Left kidney (tissue), 2 donors: Measurements from ENCODE around the gene LLGL2. TPM values are rescaled to one million over a fixed set of nuclear protein-coding genes. Genes with fewer than 3 reads are reported as not detected.
"Not testable (repeated sequence)": the region's sequence is repeated elsewhere in the genome, so short reads cannot be mapped to it uniquely, and the experiment has no call there.

ENCODE experiments used
- DNase-seq: peaks from one replicate; pipeline ENCODE4 v3.0.0-alpha.2; 2013
- polyA plus RNA-seq: library from polyadenylated mRNA; unstranded; fragments of 120-200 nt; gene quantifications from one replicate; pipeline ENCODE4 v1.2.1, GENCODE V29; 2013; ENCODE audit not compliant: insufficient read length

Gene LLGL2
- polyA plus RNA-seq, 1 donor: 67.5 TPM

DNA sequence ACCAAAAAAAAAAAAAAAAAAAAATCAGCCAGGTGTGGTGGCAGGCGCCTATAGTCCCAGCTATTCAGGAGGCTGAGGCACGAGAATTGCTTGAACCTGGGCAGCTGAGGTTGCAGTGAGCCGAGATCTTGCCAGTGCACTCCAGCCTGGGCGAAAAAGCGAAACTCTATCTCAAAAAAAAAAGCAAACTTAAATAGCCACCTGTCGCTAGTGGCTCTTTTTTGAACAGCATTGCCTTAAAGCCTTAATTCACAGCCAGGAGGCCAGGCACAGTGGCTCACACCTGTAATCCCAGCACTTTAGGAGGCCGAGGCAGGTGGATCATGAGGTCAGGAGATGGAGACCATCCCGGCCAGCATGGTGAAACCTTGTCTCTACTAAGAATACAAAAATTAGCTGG lies 5.1 kb upstream of the LLGL2 start:
- not testable (repeated sequence) for DNase-seq

DNA sequence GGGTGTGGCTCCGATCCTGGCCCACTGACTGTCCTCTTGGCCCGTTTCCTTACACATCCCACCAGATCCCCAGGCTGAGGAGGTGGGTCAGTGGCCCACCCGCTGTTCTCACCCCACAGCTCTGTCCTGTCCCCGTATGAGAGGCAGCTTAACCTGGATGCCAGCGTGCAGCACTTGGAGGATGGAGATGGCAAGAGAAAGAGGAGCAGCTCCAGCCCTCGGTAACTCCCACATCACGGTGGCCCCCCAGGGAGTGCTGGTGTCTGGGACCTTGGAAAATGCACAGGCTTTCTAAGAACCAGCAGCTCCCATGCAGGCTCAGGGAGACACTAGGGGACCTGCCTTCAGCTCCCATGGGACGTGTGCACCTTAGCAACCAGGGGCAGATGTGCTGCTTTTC lies 4.2 kb upstream of the LLGL2 start:
- no peak for DNase-seq

DNA sequence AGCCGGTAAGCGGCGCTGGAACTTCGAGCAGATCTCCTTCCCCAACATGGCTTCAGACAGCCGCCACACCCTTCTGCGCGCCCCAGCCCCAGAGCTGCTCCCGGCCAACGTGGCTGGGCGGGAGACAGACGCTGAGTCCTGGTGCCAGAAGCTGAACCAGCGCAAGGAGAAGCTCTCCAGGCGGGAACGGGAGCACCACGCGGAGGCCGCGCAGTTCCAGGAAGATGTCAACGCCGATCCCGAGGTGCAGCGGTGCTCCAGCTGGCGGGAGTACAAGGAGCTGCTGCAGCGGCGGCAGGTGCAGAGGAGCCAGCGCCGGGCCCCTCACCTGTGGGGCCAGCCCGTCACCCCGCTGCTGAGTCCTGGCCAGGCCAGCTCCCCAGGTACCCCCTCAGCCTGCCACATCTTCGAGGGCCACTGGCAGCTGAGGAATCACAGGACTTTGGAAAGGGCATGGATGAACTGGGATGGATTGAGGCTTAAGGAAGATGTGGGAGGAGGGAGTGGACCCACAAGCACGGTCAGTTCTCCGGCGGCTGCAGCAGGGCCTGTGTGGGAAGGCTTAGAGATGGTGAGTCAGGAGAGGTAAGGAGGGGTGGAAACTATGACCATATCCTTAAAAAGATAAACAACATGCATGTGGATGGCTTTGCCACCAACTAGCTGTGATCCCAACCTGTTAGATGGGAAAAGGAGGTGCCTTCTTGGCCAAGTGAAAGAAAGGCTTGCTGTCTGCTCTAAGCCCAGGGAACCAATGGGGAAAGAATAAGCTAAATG lies 3.4 kb upstream of the LLGL2 start:
- no peak for DNase-seq

DNA sequence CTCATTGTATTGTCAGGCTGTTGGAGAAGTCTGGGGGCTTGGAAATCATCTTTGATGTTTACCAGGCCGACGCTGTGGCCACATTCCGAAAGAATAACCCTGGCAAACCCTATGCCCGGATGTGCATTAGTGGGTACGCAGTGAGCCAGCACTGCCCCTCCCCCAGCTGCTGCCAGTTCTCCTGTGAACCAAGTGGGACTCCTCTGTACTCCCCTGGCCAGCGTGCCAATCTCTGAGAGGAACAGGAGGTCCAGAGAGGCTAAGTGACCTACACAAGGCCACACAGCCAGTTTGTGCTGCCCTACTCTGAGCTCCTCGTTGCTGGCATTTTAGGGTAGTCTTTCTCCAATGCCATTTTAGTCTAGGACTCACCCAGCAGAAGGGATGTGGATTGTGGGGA lies 1.9 kb upstream of the LLGL2 start:
- no peak for DNase-seq

DNA sequence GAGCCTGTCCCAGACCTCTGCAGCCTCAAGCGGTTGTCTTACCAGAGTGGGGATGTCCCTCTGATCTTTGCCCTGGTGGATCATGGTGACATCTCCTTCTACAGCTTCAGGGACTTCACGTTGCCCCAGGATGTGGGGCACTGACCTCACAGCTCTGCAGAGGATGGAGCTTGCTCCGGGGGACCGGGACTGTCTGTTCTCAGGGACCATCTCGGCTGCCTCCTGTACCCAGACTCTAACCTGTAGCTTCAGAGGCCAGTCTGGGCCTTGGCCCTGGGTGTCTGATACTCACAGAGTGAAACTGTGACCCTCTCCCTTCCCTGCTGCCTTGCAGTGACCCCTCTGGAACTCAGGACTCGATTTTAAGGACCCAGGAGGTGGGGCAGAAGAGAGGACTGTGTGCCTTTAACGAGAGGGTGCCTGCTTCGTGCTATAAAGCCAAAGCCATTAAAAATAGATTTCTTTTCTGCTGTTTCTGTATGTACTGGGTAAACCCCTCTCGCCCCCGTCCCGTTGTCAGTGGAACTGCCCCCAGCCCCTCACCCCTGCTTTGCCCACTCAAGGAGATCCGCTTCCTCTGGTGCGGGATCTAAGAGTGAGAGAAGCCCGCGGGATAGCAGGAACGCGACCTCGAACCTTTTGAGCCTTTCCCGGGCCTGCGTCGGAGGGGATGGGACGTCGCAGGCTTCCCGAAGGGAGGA lies 1.1 kb upstream of the LLGL2 start:
- no peak for DNase-seq

DNA sequence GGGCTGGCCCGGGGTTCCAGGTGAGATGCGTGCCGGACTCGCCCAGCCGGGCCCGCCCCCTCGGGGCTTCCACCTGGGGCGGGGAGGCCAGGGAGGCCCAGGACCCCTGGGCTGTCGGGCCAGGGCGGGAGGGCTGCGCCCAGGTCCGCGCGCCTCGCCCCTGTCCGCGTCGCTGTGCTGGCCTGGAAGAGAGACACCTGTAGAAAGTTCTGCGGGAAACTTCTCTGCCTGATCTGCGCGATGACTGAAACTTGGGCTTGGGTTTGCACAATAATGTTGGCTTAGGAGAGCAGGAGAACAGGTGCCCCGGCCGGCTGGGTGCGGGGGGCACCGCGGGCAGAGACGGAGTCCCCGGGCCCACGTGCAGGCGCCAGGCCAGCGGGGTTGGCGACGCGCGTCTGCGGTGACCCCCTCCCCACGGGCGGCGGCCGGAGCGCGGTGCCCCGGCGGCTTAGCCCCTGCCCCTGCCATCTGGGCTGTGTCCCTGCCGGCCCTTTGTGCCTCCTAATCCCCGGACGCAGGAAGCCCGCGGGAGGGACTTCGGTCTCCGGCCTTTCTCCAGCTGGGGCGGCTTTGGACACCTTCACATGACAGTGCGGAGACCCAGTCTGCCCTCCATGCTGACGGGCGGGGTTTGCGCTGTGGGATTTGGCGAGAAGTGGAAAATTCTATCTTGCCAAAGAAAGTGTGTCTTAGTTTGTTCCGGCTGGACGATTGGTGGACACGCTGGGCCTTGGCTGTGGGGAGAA lies 483 bp downstream of the LLGL2 start:
- DNase-seq: no peak

DNA sequence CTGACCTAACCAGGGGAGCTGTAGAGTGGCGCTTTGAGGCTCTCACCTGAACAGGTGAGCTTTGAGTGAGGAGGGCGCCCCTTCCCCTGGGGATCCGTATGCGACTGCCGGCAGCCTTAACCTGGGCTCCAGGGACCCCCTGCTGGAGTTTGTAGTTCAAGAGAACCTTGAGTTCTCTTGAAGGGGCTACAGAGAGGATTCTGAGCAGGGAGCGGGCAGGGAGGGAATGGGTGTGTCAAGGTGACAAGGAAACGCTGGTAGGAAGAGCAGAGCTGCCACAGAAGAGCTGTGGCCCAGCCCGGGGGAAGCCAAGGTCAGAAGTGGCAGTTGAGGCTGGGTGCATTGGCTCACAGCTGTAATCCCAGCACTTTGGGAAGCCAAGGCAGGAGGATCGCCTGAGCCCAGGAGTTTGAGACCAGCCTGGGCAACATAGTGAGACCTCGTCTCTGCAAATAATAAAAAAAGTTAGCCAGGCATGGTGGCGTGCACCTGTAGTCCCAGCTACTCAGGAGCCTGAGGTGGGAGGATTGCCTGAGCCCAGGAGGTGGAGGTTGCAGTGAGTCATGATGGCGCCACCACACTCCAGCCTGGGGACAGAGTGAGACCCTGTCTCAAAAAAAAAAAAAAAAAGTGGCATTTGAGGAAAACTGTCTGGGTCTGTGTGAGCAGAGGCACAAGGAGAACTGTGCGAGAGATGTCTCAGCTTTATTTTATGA lies 1.2 kb downstream of the LLGL2 start:
- DNase-seq: no peak

DNA sequence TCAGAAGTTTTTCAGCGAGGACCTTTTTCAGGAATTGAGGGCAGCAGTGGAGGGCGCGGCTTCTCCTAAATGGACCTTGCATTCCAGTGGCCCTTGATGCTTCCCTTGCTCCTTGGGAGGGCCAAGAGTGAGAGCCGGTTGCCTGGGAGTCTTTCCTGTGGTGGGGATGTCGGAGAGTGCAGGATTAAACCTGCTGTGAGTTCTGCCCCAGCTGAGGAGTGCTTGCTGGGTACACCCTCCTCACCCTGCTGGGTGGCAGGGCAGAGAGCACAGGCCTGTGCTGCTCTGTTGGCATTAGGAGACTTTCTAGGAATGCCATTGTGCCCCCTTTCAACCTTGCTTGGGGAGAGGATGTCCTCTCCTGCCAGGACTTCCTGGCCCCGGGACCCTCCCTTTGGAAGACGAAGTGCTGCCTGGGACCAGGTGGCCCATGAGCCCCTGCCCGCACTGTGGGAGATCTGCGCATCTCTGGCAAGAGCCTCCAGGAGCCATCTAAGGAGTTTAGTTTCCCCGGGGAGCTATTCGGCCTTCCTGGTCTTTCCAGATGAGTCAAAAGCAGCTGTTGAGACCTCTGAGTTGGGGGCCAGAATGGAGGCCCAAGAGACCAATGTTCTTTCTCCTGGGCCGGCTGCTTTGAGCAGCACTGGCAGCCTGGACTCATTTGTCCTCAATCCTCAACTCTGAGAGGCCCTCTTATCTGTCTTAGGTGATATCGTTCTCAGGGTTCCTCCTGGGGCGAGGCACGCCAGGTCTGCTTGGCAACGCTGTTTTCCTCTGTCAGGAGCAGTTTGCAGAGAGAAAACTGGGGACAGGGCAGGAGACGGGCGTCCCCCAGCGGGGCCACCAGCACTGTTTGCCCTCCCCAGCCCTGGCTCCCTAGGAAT lies 5.6 kb downstream of the LLGL2 start:
- DNase-seq: no peak

DNA sequence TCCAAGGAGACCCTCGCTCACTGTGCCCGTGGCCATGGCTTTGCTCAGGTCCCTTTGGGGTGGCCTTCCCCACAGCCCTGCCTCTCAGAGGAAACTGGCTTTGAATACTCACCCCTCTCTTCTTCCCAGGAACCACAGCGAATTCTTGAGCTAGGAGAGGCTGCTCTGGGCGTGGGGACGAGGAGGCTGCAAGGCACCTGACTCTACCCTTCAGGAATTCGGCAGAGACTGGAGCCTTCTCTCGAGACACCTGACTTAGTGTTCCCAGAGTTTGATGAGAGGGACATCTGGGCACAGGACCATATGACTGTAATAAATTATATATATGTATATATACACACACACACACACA lies 6.2 kb downstream of the LLGL2 start:
- no peak for DNase-seq

DNA sequence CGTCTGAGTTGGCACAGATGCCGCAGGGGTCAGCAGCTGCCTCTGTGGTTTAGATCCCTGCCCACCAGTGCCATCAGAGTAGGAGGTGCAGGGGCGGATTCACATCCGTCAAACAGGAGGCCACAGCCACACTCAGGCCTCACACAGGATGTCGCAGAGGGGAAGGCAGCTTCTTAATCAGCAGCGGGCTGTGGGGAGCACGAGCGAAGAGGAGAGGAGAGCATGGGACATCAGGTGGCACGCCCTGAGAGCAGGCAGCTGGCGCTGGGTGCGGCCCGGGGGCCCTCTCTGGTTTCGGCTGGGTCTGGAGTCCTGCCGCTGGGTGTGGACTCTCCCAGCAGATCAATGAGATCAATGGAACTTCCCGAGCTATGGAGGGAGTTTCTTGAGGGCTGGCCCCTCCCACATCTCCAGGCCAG lies 9.6 kb downstream of the LLGL2 start:
- no peak for DNase-seq

DNA sequence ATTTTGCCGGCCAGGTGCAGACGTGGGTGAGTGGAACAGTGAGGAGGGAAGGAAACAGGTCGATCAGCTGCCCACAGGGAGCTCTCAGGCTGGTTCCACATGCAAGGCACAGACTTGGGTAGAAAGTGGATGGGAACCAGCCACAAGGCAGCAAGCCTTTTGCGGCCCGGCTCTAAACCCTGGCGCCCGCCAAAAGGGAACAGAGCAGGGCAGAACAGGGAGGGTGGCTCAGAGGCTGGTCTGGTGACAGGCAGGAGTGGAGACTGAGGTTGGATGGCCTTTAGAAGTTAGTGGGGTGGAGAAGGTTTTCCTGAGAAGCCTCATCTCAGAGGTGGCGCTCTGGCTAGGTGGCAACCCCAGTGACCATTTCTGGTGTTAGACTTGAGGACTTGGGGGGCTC lies 10.4 kb downstream of the LLGL2 start:
- no peak for DNase-seq

DNA sequence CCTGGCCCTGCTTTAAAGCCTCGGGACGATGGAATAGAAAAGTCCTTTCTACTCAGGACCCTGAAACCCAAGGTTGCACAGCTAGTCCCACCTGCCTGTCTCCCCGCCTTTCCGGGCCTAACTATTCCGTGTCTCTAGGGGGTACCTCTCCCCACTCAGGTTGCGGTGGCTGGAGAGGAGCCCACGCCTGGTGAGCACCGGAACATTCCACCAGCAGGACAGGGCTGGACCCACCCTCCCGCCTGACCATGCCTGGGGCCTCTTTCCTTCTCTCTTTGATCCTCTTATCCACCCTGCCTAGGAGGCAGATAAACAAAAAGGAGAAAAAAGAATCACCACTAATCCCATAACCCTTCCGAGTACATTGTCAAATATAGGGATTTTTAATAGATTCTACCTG lies 10.9 kb downstream of the LLGL2 start:
- no peak for DNase-seq

DNA sequence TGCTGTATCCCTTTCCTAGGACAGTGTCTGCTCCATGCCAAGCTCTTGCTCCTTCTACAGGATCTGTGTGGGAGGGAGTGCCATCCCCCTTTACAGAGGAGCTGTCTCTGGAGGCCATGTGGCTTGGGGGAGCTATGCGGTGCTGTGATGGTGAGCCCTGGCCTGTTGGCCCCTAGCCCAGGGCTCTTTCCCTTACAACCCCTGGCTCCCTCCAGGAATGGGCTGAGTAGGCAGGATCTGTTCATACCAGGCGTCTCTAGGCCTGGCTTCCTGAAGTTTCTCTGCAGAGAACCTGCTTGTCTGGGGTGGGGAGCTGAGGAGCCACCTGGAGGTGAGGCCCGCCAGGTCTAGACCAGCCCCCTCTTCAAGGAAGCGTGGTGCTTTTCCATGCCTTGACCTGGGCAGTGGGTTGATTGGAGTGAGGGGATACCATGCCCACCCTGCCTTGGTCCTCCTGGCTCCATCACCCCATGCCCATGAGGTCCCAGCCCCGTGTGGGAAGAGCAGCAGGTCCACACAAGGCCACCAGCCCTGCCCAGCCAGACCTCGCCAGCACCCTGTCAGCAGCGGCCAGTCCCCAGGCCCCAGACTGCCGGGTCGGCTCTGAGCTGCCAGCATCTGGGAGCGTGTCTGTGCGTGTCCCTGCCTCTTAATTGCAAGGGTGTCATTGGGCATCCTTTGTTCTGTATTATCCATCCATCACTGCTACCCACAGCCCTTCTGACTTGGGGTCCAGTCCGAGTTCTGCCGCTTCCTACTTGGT lies 14.7 kb downstream of the LLGL2 start:
- no peak for DNase-seq

DNA sequence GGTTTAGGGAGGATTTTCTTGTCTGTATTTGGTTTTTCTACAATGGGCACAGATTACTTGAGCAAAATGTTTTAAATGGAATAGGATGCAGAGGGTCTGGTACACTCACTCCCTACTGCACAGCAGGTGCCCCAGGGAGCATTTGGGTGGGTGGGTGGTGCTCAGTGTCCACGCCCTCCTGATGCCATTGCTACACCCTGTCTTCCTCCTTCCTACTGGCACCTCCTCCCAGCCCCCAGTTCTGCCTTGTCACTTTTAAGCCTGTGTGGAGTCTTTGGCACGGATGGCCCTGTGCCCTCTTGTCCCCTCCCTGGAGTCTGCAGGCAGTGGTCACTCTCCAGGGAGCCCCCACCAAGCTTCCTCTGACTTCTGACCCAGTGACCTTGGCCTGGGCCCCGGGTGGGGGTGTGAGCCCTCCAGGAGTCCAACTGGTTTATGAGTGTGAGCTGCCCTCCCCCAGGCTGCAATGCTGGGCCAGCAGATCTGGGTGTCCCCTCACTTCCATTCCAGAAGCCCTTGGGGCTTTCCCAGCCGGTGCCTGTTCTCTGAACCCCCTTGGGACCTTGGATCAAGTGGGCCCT lies 15.5 kb downstream of the LLGL2 start:
- DNase-seq: no peak

DNA sequence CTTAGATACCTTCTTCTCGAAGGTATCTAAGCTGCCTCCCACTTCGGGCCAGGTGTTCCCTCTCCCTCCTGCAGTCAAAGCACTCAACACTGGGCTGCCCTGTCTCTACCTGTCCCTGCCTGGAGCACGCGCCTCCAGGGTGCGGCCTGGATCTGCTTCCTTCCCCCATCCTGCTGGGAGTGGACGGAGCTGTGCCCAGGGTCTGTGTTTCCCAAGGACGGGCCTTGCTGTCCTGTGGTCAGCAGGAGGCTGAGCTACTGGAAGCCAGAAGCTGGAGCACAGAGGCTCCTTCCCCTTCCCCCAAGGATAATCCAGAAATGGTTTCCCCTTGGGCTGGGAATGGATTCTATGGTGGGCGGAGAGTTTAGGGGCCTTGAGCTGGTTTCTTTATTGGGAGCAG lies 16.7 kb downstream of the LLGL2 start:
- no peak for DNase-seq

DNA sequence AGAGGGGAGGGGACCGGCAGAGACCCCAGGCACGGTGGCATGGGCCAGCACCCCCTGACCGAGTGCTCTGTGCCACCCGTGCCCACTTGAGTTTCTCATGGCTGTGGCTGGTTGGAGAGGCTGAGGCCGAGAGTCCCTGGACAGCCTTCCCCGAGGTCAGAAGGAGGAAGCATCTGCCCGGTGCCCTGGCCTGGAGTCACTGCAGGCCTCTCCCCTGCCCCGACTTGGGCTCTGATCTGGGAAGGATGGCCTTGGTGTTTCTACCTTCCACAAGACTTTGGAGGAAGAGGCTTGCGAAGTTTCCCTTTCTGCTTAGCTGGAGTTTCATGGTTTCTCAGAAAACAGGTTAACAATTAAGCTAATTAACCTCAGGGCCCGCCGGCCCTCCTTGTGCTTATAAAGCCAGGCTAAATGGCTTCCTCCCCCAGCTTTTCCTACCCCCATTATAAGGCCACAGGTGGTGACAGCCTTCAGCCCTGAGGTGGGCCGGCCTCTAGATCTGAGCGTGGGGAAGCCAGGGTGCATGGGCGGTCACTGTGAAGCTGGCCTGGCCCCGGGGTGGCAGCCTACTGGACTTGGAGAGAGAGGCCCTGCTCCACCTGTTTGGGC lies 17.3 kb downstream of the LLGL2 start:
- no peak for DNase-seq

DNA sequence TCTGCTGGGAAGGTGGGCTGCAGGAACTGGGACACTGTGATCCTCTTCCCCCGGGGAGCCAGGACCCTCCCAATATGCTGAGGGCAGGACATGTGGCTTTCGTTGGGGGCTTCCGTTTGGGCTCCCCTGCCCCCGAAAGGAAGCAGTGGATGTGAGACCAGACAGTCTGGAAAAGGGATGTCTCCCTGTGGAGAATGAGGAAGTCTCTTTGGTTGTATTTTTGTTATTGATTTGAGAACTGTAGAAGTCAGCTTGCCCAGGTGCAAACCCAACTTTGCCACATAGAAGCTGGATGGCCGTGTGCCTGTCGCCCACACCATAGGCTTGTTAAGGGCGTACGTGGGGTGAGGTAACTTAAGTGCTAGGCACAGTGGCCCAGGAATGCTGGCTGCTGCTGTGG lies 18.8 kb downstream of the LLGL2 start:
- DNase-seq: no peak

DNA sequence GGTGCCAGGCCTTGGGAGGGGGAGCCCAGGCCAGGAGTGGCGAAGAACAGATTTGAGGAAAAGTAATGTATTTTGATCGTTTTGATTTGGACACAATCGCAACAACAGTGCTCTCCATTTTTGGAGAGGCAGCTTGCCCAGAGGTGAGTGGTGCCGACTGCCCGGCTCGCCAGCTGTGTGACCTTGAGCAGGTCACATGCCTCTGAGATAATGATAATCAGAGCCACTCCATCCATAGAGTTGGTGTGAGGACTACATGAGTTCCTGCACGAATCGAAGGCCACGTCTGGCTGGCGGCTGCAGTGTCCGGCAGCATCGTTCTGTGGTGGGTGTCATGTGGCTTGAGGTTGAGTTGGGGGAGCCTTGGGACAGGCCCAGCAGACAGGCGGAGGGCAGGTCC lies 20.7 kb downstream of the LLGL2 start:
- DNase-seq: no peak

DNA sequence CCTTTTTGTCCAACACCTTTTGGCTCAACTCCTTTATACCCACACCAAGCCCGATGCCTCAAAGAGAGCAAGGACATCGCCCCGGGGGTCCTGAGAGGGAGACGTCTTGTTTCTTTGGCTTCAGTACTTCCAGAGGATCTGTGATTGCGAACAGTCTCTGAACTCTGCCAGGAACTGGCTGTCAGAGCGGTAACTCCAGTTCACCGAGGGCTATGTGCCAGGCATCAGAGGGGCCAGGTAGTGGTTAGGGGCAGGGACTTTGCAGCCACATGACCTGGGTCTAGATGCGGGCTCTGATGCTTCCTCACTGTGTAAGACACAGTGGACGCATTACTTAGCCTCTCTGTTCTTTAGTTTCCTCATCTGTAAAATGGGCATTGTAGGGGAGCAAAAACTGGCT lies 21.6 kb downstream of the LLGL2 start:
- DNase-seq: no peak

DNA sequence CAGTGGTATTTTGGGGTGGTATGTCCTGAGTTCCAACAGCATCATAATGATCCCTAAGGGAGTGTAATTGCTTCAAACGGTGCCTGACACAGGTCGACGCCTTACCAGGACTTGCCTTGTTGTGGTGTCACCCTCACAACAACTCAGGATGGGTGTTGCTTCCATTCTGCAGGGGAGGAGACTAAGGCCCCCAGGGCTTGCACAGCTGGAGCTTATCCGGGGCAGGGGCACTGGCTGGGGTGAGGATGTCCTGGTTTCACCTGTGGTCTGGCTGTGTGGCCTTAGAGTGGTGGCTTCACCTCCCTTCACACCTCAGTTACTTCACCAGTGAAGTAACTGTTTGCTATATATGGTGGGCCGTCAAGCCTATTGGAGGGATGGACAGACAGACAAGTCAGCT lies 23.3 kb downstream of the LLGL2 start:
- no peak for DNase-seq
